Caki2 (cell line): ENCODE data around the gene DYRK1A. TPM values are rescaled to one million over a fixed set of nuclear protein-coding genes. Genes with fewer than 3 reads are reported as not detected.
"Not testable (repeated sequence)": the region's sequence is repeated elsewhere in the genome, so short reads cannot be mapped to it uniquely, and the experiment has no call there.

Source experiments
- DNase-seq: peaks from one replicate; pipeline ENCODE4 v3.0.0-alpha.2; 2015; ENCODE audit warnings: low read depth
- in situ Hi-C: cut with HindIII; loops from 2 replicates; pipeline ENCODE4 v1.10.0; 2016; ENCODE audit warnings: low sequenced_read_pairs, low pct_unique_long_range_greater_than_20kb, mixed read lengths
- total RNA-seq: library from RNA; depleted of rRNA; stranded (reverse); fragments of >200 nt; shearing (Covaris generic); gene quantifications from 2 replicates; pipeline ENCODE4 v1.2.3, GENCODE V29; 2014; ENCODE audit warnings: low replicate concordance; rRNA removed

DYRK1A gene
- total RNA-seq, result 20.3 and 43.5 TPM in 2 replicates

DNA sequence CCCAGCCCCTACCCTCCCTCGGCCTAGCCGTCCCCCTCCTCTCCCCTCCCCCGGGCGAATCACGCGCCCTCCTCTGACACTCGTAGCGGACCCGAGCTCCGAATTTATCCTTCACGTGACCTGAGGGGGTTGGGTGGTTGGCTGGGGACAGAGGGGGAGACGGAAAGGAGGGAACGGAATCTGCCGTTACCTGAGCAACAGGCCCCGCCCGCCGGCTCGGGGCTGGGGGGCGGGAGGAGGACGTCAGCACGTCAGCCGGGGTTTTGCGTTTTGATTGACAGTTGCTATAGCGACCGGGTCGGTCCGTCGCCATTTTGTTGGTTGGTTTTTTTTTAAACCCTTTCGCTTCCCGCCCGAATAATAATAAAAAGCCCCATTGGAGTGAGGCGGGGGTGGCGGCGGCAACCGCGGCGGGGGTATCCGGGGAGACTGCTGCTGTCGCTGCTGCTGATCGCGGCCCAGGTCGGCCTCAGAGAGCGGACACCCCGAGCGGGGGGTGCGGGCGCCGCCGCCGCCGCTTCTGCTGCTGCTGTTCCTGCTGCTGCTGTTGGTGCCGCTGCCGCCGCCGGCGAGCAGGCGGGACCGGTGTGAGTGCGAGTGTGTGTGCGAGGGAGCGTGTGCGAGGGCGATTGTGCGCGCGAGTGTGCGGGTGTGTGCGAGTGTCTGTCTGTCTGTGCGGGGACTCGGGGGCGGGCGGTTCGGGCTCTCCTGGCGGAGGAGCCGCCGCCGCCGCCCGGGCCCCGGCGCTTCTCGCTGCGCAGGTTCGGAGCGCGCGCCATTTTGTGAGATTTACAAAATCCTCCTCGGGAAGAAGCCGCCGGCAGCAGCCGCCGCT, at the start of gene DYRK1A:
Gene DYRK1A (plus strand): TSS at position 292 of the 835 bp plus-strand sequence. CDS start 53,602 bp downstream, outside the sequence.
- peak; percentile 99 for DNase-seq
- in situ Hi-C loops, result no loop called here

DNA sequence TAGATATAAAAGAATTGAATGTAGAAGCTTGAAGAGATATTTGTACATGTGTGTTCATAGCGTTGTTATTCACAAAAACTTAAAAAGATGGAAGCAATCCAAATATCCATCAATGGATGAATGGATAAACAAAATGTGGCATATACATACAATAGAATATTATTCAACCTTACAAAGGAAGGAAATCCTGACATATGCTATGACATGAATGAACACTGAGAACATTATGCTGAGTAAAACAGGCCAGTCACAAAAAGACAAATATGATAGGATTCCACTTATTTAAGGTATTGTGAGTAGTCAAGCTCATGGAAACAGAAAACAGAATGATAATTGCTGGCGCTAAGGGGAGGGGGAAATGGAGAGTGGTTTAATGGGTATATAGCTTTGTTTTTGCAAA, 47.0 kb upstream of the DYRK1A start:
- DNase-seq, result no peak
- in situ Hi-C loops, result no loop called here

DNA sequence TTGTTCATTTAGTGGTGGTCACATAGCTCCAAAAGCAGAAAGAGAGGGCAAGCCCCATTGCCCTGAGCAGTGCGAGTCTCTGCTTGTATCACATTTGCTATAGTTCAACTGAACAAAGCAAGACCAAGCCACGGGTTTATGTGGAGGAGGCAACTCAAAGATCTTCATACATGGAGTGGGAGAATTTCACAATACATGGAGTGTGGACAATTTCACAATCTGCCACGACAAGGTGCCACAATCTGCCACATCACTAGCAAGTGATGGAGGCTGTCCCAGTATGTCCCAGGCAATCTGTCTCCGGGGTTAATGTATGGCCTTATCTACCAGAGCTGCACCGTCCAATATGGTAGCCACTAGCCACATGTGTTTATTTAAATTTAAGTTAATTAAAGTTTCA, 44.5 kb upstream of the DYRK1A start:
- DNase-seq, result no peak
- in situ Hi-C loops, result no loop called here

DNA sequence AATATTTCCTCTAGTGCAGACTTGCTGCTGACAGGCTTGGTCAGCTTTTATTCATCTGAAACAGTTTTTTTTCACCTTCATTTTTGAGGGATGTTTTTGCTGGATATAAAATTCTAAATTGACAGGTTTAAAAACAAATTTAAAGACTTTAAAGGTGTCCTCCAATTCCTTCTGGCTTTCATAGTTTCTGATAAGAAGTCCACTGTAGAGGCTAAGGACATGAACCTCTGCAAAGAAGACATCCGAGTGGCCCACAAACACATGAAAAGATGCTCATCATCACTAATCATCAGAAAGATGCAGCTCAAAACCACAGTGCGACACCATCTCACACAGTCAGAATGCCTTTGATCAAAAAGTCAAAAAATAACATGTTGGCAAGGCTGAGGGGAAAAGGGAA, 42.0 kb upstream of the DYRK1A start:
- DNase-seq, result no peak
- in situ Hi-C loops, result no loop called here

DNA sequence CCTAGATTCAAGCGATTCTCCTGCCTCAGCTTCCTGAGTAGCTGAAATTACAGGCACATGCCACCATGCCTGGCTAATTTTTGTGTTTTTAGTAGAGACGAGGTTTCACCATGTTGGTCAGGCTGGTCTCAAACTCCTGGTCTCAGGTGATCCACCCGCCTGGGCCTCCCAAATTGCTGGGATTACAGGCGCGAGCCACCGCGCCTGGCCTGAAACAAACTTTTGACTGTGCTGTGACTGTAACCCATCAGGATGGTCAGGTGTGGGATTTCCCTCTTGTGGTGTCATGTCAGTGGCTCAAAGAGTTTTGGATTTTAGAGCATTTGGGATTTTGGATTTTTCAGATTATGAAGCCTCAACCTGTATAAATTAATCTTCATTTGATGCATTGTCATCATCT, 38.4 kb upstream of the DYRK1A start:
- in situ Hi-C loops, result not testable (repeated sequence)

DNA sequence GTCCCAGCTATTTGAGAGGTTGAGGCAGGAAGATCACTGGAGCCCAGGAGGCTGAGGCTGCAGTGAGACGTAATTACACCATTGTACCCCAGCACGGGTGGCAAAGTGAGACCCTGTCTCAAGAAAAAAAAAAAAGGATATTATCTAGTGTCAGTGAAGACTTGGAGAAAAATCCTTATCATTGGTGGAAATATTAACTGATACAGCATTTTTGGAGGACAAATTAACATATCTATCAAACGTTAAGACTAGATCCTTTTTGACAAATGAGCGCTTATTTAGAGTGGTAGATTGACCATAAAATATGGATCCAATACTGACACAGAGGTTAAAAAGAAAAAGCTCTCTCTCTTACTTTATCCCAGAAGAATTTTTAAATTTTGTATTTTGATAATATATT, 35.2 kb upstream of the DYRK1A start:
- no peak for DNase-seq
- in situ Hi-C loops, result no loop called here

More for the DNA sequence above, 38.4 kb upstream of the DYRK1A start:
- DNase-seq, result not testable (repeated sequence)

DNA sequence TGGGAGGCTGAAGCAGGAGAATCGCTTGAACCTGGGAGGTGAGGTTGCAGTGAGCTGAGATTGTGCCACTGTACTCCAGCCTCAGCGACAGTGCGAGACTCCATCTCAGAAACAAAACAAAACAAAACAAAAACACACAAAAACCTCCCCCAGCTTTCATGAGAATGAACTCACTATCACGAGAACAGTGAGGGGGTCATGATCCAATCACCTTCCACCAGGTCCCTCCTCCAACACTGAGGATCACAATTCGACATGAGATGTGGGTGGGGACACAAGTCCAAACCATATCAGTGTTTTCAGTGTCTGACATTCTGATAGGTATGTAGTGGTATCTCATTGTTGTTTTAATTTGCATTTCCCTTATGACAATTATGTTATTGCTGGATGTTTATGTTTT, 31.5 kb upstream of the DYRK1A start:
- DNase-seq, result no peak
- in situ Hi-C loops, result no loop called here

DNA sequence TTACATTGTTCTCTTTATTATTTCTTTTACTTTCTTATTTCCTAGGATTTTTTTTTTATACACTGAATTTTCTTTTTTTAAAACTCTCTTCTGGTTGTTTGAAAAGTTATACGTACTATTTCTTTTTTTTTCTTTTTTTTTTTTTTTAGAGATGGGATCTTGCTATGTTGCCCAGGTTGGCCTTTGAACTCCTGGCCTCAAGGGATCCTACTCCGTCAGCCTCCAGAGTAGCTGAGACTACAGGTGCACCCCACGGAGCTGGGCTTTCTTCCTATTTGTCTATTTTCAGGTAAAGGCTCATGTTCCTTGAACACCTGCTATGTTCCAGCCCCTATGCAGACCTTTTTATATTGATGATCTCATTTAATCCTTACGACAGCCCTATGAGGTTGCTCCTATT, 29.4 kb upstream of the DYRK1A start:
- in situ Hi-C loops, result no loop called here
- no peak for DNase-seq

DNA sequence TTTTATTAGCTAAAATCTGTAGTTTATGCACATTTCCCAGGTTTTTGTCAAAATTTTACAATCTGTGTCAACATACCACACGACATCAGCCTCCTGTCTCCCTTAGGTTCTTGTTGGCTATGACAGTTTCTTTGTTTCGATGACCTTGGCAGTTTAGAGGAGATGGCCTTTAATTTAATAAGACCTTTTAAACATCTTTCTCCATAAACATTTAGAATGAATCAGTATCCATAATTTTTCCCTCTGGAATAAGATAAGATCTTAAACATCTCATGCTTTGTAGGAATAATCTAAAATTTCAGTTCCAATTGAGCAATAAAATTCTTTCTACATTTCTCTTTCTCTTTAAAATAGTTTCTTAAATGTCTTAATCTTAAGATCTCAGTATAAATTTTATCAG, 28.7 kb upstream of the DYRK1A start:
- DNase-seq, result no peak
- in situ Hi-C loops, result no loop called here

DNA sequence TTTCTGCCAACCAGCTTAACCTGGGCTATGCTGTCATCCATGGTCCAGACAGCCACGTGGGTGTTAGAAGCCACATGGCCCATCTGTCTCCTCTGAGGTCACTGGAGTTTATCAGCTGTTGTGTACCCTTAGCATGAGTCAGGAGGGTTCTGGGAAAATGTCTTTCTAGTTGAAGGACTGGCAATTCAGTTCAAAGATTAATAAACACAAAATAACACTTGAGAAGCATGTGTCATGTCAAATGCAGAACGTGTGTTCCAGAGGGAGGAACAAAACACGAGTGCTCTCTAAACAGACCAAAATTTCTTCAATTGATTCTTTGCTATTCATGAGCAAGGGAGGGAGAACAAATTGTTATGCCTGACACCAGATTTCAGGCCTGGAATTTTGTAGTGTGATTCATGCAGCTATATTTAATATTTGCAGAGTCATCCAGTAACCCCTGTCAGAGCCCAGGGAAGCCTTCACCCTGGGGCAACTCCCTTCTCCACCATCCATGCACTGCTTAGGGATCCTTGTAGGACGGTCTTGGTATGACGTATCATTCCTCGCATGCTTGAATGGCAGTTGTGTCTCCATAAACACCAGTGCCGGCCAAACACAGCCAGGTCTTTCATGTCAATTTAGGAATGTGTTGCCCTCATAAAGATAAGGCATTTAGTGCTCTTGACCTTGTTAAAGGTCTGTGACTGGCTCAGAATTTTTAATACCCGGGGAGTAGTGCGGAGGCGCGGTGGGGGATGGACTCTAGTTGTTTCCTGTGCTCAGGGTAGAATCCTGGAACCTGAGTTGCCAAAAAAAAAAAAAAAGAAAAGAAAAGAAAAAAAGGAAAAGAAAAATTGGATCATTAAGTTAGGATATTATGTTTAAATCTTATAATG, 27.7 kb upstream of the DYRK1A start:
- peak; percentile 92 for DNase-seq

DNA sequence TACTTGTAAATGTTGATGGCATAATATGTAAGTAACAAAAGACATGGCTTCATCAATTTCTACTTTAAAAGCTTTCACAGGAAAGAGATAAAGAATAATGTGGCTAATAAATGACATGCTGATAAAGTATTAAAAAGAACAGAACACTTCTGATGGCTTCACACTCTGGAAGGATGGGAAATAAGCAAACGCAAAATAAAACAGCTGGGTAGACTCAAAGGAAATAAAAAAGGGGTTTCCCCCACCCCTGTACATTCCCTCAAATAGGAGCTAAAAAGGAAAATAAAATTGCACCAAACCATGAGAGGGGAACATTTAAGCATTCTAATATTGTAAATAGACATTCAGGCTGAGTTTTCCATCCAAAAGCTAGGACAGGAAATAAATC, 27.0 kb upstream of the DYRK1A start:
- in situ Hi-C loops, result no loop called here
- no peak for DNase-seq

More for the DNA sequence above, 27.7 kb upstream of the DYRK1A start:
- in situ Hi-C loops, result no loop called here

DNA sequence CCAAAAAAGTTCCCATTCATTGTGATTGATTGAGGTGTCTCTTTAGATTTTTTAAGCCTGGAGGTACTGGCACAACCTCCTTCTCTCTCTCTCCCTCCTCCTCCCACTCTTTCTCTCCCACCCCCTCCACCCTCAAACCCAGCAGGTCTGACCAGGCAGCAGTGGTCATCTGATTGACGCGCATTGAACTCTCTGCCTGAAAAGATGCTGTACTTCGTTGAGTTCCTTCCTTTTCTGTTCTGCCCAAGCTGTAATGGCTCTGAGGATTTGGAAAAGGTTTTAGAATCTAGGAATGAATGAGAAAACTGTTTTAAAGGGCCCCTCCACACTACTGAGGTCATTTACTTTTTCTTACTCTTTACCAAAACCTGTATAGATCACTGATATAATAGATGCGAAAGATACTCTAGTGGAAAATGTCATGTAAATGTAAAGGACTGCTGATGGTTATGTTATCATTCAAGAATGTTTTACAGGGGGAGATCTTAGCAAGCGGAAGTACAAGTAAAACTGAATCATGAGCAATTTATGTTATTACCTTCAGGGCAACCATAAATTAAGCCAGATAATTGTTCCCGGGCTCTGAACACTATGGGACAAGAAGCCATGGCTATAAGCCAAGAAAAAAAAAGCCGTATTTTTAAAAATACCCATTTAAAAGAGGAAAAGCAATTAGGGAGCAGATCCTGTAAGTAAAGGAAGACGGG, 25.2 kb upstream of the DYRK1A start:
- no peak for DNase-seq
- in situ Hi-C loops, result no loop called here

DNA sequence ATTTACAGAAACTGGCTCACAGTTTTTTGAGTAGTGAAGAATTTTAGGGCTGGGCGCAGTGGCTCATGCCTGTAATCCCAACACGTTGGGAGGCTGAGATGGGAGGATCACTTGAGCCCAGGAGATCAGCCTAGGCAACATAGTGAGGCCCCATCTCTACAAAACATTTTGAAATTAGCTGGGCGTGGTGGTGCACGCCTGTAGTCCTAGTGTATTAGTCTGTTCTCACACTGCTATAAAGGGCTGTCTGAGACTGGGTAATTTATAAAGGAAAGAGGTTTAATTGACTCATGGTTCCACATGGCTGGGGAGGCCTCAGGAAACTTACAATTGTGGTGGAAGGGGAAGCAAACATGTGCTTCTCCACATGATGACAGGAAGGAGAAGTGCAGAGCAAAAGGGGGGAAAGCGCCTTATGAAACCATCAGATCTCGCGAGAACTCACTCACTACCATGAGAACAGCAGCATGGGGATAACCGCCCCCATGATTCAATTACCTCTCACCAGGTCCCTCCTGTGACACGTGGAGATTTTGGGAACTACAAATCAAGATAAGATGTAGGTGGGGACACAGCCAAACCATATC, 24.4 kb upstream of the DYRK1A start:
- in situ Hi-C loops, result no loop called here
- no peak for DNase-seq

DNA sequence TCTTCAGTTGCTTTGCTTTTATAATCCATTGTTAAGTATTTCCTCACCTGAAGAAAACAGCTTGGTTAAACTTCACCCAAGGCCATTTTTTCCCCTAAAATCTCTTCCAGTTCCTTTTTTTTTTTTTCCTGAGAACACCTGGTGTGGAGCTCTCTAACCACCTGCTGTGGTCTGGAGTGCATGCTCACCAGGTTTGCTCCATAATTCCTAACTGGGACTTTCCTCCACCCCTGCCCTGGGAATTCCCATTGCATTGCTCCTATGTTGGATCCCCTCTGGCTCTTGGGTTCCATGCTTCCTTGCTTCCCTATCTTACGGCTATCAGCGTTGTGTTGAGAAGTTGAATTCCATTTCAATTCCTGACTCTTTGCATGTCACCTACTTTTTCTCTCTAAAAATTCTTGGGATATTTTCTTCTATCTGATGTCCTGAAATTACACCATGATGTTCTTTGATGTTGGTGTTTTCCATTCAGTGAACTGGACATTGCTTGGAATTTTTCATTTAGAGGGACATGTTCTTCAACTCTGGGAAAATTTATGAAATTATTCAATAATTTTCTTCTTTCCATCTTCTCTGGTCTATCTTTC, 19.6 kb upstream of the DYRK1A start:
- in situ Hi-C loops, result no loop called here
- no peak for DNase-seq

DNA sequence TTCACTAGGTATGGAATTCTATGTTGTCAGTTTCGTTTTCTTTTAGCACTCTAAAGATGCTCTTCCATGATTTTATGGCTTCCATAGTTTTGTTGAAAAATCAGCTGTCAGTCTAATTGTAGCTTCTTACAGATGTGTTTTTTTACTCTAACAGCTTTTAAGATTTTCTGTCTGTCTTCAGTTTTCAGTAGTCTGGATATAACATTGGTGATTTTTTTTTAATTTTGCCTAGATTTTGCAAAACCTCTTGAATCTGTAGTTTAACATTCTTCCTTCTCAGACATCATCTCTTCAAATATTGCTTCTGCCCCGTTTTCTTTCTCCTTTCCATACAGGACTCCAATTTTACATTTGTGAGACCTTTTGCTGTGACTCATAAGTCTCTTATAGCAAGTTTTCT, 17.9 kb upstream of the DYRK1A start:
- DNase-seq, result no peak
- in situ Hi-C loops, result no loop called here

DNA sequence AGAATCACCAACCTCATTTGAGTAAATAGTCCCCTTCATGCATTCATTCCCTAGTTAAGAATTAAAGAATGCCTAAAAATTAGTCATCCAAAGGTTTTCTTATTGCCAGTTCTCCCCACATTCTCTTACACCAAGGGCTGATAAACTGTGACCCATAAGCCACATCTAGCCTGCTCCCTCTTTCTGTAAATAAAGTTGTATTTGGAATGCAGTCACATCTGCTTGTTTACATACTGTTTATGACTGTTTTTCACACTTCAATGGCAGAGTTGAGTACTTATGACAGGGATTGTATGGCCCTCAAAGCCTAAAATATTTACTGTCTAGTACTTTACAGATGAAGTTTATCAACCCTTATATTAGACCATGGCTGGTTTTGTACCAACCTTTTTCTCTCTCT, 16.1 kb upstream of the DYRK1A start:
- no peak for DNase-seq
- in situ Hi-C loops, result no loop called here

DNA sequence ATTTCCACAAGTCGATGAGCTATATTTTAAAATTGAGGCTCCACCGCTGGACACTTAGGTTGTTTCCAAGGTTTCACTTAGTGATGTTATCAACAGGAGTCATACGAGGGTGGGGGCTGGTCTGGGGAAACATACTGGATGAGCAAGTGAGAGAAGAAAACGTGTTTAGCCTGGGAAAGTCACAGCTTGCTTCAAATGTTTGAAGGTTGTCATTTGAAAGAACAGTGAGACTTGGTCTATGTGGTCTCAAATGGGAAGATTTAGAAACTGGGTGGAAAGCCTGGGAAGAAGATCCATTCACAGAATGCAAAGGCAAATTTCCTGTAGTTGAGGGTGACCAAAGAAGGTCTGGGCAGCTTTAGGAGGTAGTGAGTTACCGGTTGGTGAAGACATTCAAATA, 9.9 kb upstream of the DYRK1A start:
- in situ Hi-C loops, result no loop called here
- DNase-seq, result no peak

DNA sequence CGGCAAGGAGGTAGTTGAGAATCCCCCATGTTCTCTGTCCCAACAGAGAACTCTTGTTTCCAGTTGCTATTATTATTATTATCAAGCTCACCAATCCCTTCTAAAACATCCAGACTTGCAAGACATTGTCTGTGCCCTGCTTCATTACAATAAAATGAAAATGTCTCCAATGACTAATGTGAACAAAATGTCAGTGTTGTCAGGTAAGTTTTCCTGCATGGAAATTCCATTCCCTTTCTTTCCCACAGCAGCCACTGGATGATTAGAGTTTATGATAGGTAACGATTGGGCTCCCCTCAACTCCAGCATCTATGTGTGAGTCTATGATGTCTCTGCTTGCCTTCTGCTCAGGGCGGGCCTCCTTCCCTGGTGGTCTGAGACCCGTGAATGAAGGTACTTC, 8.9 kb upstream of the DYRK1A start:
- in situ Hi-C loops, result no loop called here
- no peak for DNase-seq
